Smooth muscle cell (in vitro differentiated cells): Measurements from ENCODE around the gene RAP1GAP. TPM values are rescaled to one million over a fixed set of nuclear protein-coding genes. Genes with fewer than 3 reads are reported as not detected.

Experiments used
- DNase-seq: peaks from one replicate; lab custom pipeline; 2025; ENCODE audit not compliant: unreplicated experiment; lab: John Stamatoyannopoulos, UW
- H2AFZ ChIP-seq: fragments of 200-600 bp; sonication (generic); 2 replicates; pipeline ENCODE4 v1.6.0; 2016; ENCODE audit warnings: antibody characterized with exemption, low read depth, mild to moderate bottlenecking
- H3F3A ChIP-seq: fragments of 200-600 bp; sonication (generic); 2 replicates; pipeline ENCODE4 v1.6.0; 2017; ENCODE audit warnings: antibody characterized with exemption, low read depth
- H3K27ac ChIP-seq: fragments of 200-600 bp; sonication (generic); 2 replicates; pipeline ENCODE4 v1.5.1; 2016; ENCODE audit warnings: low read depth, mild to moderate bottlenecking
- H3K27me3 ChIP-seq: fragments of 200-600 bp; sonication (generic); 2 replicates; pipeline ENCODE4 v1.6.1; 2016; ENCODE audit warnings: low read depth, mild to moderate bottlenecking
- H3K36me3 ChIP-seq: fragments of 200-600 bp; sonication (generic); 2 replicates; pipeline ENCODE4 v1.5.1; 2016; ENCODE audit warnings: low read depth
- H3K4me1 ChIP-seq: fragments of 200-600 bp; sonication (generic); 2 replicates; pipeline ENCODE4 v1.5.1; 2016; ENCODE audit warnings: low read depth
- H3K4me2 ChIP-seq: fragments of 200-600 bp; sonication (generic); 2 replicates; pipeline ENCODE4 v1.6.0; 2016; ENCODE audit warnings: mild to moderate bottlenecking
- H3K4me3 ChIP-seq: fragments of 200-600 bp; sonication (generic); 2 replicates; pipeline ENCODE4 v1.5.1; 2016; ENCODE audit warnings: mild to moderate bottlenecking
- H3K79me2 ChIP-seq: fragments of 200-600 bp; sonication (generic); 2 replicates; pipeline ENCODE4 v1.6.0; 2016; ENCODE audit warnings: low read depth, mild to moderate bottlenecking
- H3K9ac ChIP-seq: fragments of 200-600 bp; sonication (generic); 2 replicates; pipeline ENCODE4 v1.6.0; 2016; ENCODE audit warnings: low read depth
- H3K9me3 ChIP-seq: fragments of 200-600 bp; sonication (generic); replicated peaks from 2 replicates; pipeline ENCODE4 v1.5.1; 2016; ENCODE audit warnings: low read depth
- H4K20me1 ChIP-seq: fragments of 200-600 bp; sonication (generic); 2 replicates; pipeline ENCODE4 v1.6.0; 2016; ENCODE audit warnings: low read depth
- WGBS: methylation state at CpG from one replicate; pipeline ENCODE4 v1.1.7; 2016; ENCODE audit warnings: low lambda C conversion rate; 5-methylcytosine and 5-hydroxymethylcytosine counted together
- polyA plus RNA-seq: library from polyadenylated mRNA; unstranded; fragments of >200 nt; fragmentation: Nextera tagmentation; extraction: Ambion mirVana; gene quantifications from 2 replicates; pipeline ENCODE4 v1.2.1, GENCODE V29; 2016
- total RNA-seq: library from RNA; depleted of rRNA; stranded (reverse); fragments of >200 nt; gene quantifications from 2 replicates; pipeline ENCODE4 v1.2.3, GENCODE V29; 2014
- TF ChIP-seq, protein P1 (sequence below): fragments of 200-600 bp; sonication (generic); IDR thresholded peaks from 2 replicates; pipeline ENCODE4 v1.5.1; 2017; ENCODE audit warnings: borderline replicate concordance, mild to moderate bottlenecking, antibody characterized with exemption; ENCODE audit not compliant: insufficient read depth, poor library complexity, severe bottlenecking

The RAP1GAP gene
- total and polyA plus RNA-seq, 2 experiments from 2014 or later: 0.99 to 4.1 TPM

DNA sequence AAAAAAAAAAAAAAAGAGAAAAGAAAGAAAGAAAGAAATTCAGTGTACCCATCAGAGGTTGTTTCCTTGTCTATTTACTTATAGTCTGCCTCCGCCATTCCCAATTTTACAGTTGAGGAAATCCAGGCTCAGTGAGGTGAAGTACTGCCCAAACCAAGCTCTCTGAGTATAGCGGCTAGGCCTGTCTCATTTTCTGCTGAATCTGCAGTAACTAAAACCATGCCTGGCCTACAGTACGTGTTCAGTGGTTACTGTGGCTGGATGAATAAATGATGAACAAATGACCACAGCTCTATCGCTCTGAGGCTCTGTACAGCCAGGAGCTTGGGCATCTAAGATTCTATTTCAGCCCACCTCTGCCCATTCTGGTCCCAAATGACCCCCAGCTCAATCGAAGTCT, 24.3 kb downstream of the RAP1GAP start:
- H4K20me1 ChIP-seq: no peaks in the 10 kb centered on the region
- TF ChIP-seq, protein P1, sequence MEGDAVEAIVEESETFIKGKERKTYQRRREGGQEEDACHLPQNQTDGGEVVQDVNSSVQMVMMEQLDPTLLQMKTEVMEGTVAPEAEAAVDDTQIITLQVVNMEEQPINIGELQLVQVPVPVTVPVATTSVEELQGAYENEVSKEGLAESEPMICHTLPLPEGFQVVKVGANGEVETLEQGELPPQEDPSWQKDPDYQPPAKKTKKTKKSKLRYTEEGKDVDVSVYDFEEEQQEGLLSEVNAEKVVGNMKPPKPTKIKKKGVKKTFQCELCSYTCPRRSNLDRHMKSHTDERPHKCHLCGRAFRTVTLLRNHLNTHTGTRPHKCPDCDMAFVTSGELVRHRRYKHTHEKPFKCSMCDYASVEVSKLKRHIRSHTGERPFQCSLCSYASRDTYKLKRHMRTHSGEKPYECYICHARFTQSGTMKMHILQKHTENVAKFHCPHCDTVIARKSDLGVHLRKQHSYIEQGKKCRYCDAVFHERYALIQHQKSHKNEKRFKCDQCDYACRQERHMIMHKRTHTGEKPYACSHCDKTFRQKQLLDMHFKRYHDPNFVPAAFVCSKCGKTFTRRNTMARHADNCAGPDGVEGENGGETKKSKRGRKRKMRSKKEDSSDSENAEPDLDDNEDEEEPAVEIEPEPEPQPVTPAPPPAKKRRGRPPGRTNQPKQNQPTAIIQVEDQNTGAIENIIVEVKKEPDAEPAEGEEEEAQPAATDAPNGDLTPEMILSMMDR: no peak
- 85% methylated on average over 5 of the region's 5 CpGs for WGBS

DNA sequence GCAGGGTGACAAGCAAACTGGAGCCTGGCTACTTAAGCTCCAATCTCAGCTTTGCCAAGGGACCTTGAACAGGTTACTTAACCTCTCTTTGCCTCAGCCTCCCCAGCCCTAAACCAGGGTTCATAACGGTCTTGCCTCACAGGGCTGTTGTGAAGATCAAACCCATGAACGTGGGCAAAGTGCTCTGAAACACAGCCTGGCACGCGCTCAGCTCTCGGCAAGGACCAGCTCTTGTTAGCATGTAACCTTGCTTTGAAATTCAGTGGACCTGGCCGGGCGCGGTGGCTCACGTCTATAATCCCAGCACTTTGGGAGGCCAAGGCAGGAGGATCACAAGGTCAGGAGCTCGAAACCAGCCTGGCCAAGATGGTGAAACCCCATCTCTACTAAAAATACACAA, 24.8 kb downstream of the RAP1GAP start:
- Histone ChIP-seq H3K79me2 (no peaks in the 10 kb centered on the region), H3K4me3 (no peak overlapping the region), H2AFZ (no peak overlapping the region), H3K27me3 (no peaks in the 10 kb centered on the region), H3K36me3 (no peaks in the 10 kb centered on the region), H3K9me3 (no peaks in the 10 kb centered on the region), H3K4me1 (no peaks in the 10 kb centered on the region), H3K27ac (no peak overlapping the region), H3K9ac (no peak overlapping the region), H3K4me2 (no peak overlapping the region), H4K20me1 (no peaks in the 10 kb centered on the region), H3F3A (no peaks in the 10 kb centered on the region)
- no peak for DNase-seq
- WGBS: 85% methylated on average over 10 of the region's 10 CpGs
- TF ChIP-seq, protein P1: no peak

More for the DNA sequence above, 24.3 kb downstream of the RAP1GAP start:
- Histone ChIP-seq H3K4me1 (no peaks in the 10 kb centered on the region), H3F3A (no peaks in the 10 kb centered on the region), H3K9me3 (no peaks in the 10 kb centered on the region), H3K27me3 (no peaks in the 10 kb centered on the region), H3K4me3 (no peak overlapping the region), H3K9ac (no peak overlapping the region), H3K79me2 (no peaks in the 10 kb centered on the region), H3K36me3 (no peaks in the 10 kb centered on the region), H3K27ac (no peak overlapping the region), H3K4me2 (no peak overlapping the region), H2AFZ (no peak overlapping the region)
- DNase-seq: no peak

DNA sequence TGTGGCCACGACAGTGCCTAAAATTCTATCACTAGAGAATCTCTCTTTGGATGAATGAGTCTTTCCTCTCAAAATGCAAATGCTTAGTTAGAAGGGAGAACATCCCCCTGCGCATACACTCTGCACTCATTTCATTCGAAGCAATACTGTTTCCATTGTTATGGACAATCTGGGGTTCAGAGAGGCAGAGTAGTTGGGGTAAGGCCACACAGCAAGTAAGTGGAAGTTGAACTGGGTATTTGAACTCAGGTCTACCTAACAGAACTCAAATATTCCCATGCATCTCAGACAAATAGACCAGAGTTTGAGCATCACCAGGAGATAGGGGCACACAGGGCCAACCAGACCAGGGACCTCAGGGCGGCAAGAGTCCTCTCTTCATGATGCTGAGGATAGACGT, 25.5 kb downstream of the RAP1GAP start:
- no peaks in the 10 kb centered on the region for H3K4me1 ChIP-seq
- no peak overlapping the region for H3K27ac ChIP-seq
- no peaks in the 10 kb centered on the region for H3F3A ChIP-seq
- 90% methylated on average over 5 of the region's 5 CpGs for WGBS
- H3K79me2 ChIP-seq: no peaks in the 10 kb centered on the region
- H3K9me3 ChIP-seq: no peaks in the 10 kb centered on the region
- H3K9ac ChIP-seq: no peak overlapping the region
- no peaks in the 10 kb centered on the region for H3K36me3 ChIP-seq
- H3K4me3 ChIP-seq: no peak overlapping the region
- no peaks in the 10 kb centered on the region for H3K27me3 ChIP-seq
- TF ChIP-seq, protein P1: no peak
- no peaks in the 10 kb centered on the region for H4K20me1 ChIP-seq
- DNase-seq: no peak
- no peak overlapping the region for H3K4me2 ChIP-seq
- H2AFZ ChIP-seq: no peak overlapping the region

DNA sequence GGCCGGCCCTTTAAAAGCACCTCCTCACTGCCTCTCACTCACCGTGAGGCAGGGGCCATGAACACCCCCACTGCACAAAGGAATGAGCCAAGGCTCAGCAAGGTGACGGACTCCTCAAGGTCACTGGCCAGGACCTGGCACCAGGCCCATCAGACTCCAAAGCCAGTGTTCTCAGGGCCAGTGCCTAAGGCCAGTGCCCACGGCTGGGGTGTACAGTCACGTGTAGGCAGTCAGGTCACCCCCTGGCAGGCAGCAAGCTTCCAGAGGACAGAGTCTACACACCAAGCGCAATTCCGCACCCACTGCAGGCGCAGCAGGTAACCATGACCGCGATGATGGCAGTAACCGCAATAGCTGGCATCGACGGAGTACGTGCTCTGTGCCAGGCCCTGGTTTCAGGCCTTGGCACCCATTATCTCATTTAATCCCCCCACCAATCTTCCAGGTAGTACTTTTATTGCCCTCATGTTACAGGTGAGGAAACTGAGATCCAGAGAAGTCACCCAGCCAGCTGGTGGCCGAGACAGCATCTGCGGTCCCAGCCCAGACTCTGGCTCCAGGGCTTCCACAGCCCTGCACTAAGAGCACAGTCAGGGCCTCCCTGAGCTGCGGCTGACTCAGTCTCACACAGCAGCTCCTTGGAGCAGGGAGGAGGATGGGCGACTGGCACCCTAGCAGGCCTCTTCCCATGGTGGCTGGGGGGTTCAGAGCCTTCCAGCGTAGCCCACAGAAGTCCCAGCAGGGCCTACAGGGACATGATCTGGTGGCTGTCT, 27.0 kb downstream of the RAP1GAP start:
- Histone ChIP-seq H3K4me3 (no peak overlapping the region), H3F3A (no peaks in the 10 kb centered on the region), H3K4me2 (no peak overlapping the region), H2AFZ (no peak overlapping the region), H3K27ac (no peak overlapping the region), H3K9me3 (no peaks in the 10 kb centered on the region), H4K20me1 (no peaks in the 10 kb centered on the region), H3K27me3 (no peaks in the 10 kb centered on the region), H3K4me1 (no peaks in the 10 kb centered on the region), H3K36me3 (no peaks in the 10 kb centered on the region), H3K79me2 (no peaks in the 10 kb centered on the region), H3K9ac (no peak overlapping the region)
- TF ChIP-seq, protein P1: no peak
- WGBS: 93% methylated on average over 19 of the region's 19 CpGs
- DNase-seq: no peak
